HepG2 (cell line): Measurements from ENCODE around the gene STX4. TPM values are rescaled to one million over a fixed set of nuclear protein-coding genes. Genes with fewer than 3 reads are reported as not detected.
A peak's percentile ranks its signal among the peaks of the same experiment; 100 is the strongest.

Experiments used
- AGO1 ChIP-seq: fragments of 200-400 bp; formaldehyde crosslinking; IDR thresholded peaks from 2 replicates; pipeline ENCODE4 v1.6.1; 2017; ENCODE audit warnings: mild to moderate bottlenecking, low read depth, low read length, moderate library complexity; ENCODE audit not compliant: poor library complexity, severe bottlenecking
- CC2D1A ChIP-seq: sonication (generic); formaldehyde crosslinking; IDR thresholded peaks from 2 replicates; pipeline ENCODE4 v1.8.1; 2023; ENCODE audit warnings: mild to moderate bottlenecking, missing genetic modification reagents
- DR1 ChIP-seq: sonication (generic); formaldehyde crosslinking; IDR thresholded peaks from 2 replicates; pipeline ENCODE4 v1.8.0; 2021; ENCODE audit warnings: mild to moderate bottlenecking, missing genetic modification reagents, inconsistent platforms
- DRAP1 ChIP-seq: IDR thresholded peaks from 2 replicates; pipeline ENCODE4 v1.6.1; 2016; ENCODE audit warnings: missing genetic modification reagents, missing compliant biosample characterization
- ELF4 ChIP-seq: sonication (generic); formaldehyde crosslinking; IDR thresholded peaks from 2 replicates; pipeline ENCODE4 v1.5.0; 2020; ENCODE audit warnings: missing genetic modification reagents, mild to moderate bottlenecking, moderate library complexity, borderline replicate concordance
- GFI1 ChIP-seq: sonication (generic); formaldehyde crosslinking; IDR thresholded peaks from 2 replicates; pipeline ENCODE4 v1.5.0; 2020; ENCODE audit warnings: missing genetic modification reagents, mild to moderate bottlenecking, borderline replicate concordance
- KDM4B ChIP-seq: sonication (generic); formaldehyde crosslinking; IDR thresholded peaks from 2 replicates; pipeline ENCODE4 v1.4.0; 2020; ENCODE audit warnings: missing genetic modification reagents
- NCOA1 ChIP-seq: sonication (generic); formaldehyde crosslinking; IDR thresholded peaks from 2 replicates; pipeline ENCODE4 v1.9.0; 2021; ENCODE audit warnings: missing genetic modification reagents
- NFIC ChIP-seq: IDR thresholded peaks from 2 replicates; pipeline ENCODE4 v1.6.1; 2012; ENCODE audit warnings: mild to moderate bottlenecking, low read length, inconsistent platforms
- NR2C2 ChIP-seq: sonication (generic); formaldehyde crosslinking; IDR thresholded peaks from 2 replicates; pipeline ENCODE4 v1.4.0; 2020; ENCODE audit warnings: missing genetic modification reagents, mild to moderate bottlenecking, moderate library complexity, borderline replicate concordance
- SP2 ChIP-seq: sonication (generic); formaldehyde crosslinking; IDR thresholded peaks from 2 replicates; pipeline ENCODE4 v1.5.1; 2020; ENCODE audit warnings: mild to moderate bottlenecking, missing genetic modification reagents
- SPEN ChIP-seq: sonication (generic); formaldehyde crosslinking; IDR thresholded peaks from 2 replicates; pipeline ENCODE4 v1.5.1; 2020; ENCODE audit warnings: low read depth, mild to moderate bottlenecking, missing genetic modification reagents
- TSC22D2 ChIP-seq: sonication (generic); formaldehyde crosslinking; IDR thresholded peaks from 2 replicates; pipeline ENCODE4 v1.5.1; 2020; ENCODE audit warnings: missing genetic modification reagents, mild to moderate bottlenecking, borderline replicate concordance
- U2AF1 ChIP-seq: fragments of 200-400 bp; formaldehyde crosslinking; optimal IDR thresholded peaks from 2 replicates; pipeline ENCODE3; 2017; ENCODE audit warnings: mild to moderate bottlenecking, low read depth, low read length
- U2AF2 ChIP-seq: fragments of 200-400 bp; formaldehyde crosslinking; IDR thresholded peaks from 2 replicates; pipeline ENCODE4 v1.6.1; 2017; ENCODE audit warnings: low read depth, mild to moderate bottlenecking, low read length
- ZBTB46 ChIP-seq: sonication (generic); formaldehyde crosslinking; IDR thresholded peaks from 2 replicates; pipeline ENCODE4 v1.4.0; 2020; ENCODE audit warnings: mild to moderate bottlenecking, missing genetic modification reagents, borderline replicate concordance
- ZGPAT ChIP-seq: IDR thresholded peaks from 2 replicates; pipeline ENCODE4 v1.6.1; 2016; ENCODE audit warnings: mild to moderate bottlenecking
- ZNF709 ChIP-seq: sonication (generic); formaldehyde crosslinking; IDR thresholded peaks from 2 replicates; pipeline ENCODE4 v1.5.0; 2020; ENCODE audit warnings: mild to moderate bottlenecking, missing genetic modification reagents
- polyA plus RNA-seq, 8 experiments: library from polyadenylated mRNA; depleted of rRNA in 3 of 8; stranded (reverse) in 7 of 8; unstranded in 1 of 8; fragments of >200 nt; fragmentation: Illumina TruSeq in 4 of 8; extraction: Trizol in 4 of 8; gene quantifications; 2 replicates each; pipeline versions ENCODE4 v1.2.1 to v1.2.3, GENCODE V29; 2011 to 2016; ENCODE audit warnings: low read depth in 4 of 8, missing spikeins in 1 of 8, mixed read lengths in 1 of 8; ENCODE audit not compliant: insufficient read depth in 1 of 8
- total RNA-seq, 5 experiments: library from RNA; depleted of rRNA; stranded (reverse); fragments of >200 nt; fragmentation: Illumina TruSeq; extraction: Trizol; gene quantifications; 2 replicates each; pipeline ENCODE4 v1.2.3, GENCODE V29; 2016; ENCODE audit warnings: low read depth in 1 of 5
- TF ChIP-seq, protein P1 (sequence below): sonication (generic); formaldehyde crosslinking; IDR thresholded peaks from 2 replicates; pipeline ENCODE4 v1.5.0; 2020; ENCODE audit warnings: missing genetic modification reagents, mild to moderate bottlenecking, borderline replicate concordance

STX4 gene
- total and polyA plus RNA-seq, 2 of the 13 experiments (the other 11 are each of a cell fraction or from before 2014, with no cell fraction given): 29.2 to 34.6 TPM

DNA sequence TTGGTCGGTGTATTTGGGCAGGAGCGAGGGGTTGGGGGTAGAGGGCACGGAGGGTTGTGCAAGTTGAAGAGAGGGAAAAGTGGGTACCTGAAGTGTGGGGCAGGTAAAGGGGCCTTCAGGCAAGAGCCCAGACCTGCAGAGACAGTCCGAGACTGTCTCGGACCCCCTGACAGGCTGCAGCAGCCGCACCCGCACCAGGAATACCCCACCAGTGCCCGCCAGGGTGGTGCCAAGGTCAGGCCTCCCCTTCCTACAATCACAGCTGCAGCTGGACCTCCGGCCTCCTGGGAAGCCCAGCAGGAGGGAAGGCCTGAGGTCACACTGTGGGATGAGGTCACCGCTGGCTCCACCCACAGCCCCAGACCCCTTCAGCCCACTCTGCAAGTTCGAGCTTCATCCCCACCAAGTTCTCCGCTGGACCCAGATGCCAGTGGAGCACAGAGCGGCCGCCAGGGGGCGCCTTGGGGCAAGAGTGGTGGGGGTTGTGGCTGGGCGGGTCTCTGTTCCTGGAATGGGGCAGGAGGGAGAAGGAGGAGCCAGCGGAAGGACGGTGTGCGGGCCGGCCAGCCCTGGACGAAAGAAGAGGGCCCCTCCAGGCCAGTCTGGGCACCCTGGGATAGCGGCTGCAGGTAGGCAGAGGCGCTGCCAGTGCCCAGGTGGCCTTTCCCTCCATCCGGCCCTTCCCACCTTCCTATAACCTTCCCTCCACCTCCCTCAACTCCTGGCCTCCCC, 48.5 kb upstream of the STX4 start, which contains the start of gene HSD3B7 (continued):
- TF ChIP-seq, protein P1, sequence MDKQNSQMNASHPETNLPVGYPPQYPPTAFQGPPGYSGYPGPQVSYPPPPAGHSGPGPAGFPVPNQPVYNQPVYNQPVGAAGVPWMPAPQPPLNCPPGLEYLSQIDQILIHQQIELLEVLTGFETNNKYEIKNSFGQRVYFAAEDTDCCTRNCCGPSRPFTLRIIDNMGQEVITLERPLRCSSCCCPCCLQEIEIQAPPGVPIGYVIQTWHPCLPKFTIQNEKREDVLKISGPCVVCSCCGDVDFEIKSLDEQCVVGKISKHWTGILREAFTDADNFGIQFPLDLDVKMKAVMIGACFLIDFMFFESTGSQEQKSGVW (CRISPR knock-in tag): no peak
- 0 out of 2 replicates have a peak, but pooled peaks have one; percentile 21 for TF ChIP-seq TSC22D2 (CRISPR knock-in tag)
- TF ChIP-seq KDM4B (CRISPR knock-in tag): peak; percentile 67; the same call in 1 of the 2 replicates
- no peak for TF ChIP-seq U2AF2
- no peak; the same call in 1 of the 2 replicates for TF ChIP-seq DRAP1
- 0 out of 2 replicates have a peak, but pooled peaks have one; percentile 60 for TF ChIP-seq ZNF709 (CRISPR knock-in tag)
- peak; percentile 41 for TF ChIP-seq U2AF1
- peak; percentile 22; the same call in 1 of the 2 replicates for TF ChIP-seq DR1 (CRISPR knock-in tag)
- TF ChIP-seq ELF4: peak; percentile 61; the same call in 1 of the 2 replicates
- TF ChIP-seq ZBTB46 (CRISPR knock-in tag): no peak
- TF ChIP-seq SP2 (CRISPR knock-in tag): no peak
- TF ChIP-seq CC2D1A (CRISPR knock-in tag): 0 out of 2 replicates have a peak, but pooled peaks have one; percentile 63
- TF ChIP-seq NCOA1 (CRISPR knock-in tag): no peak
- no peak; the same call in 1 of the 2 replicates for TF ChIP-seq SPEN (CRISPR knock-in tag)
- no peak for TF ChIP-seq ZGPAT (CRISPR knock-in tag)
- no peak for TF ChIP-seq NFIC
- 0 out of 2 replicates have a peak, but pooled peaks have one; percentile 18 for TF ChIP-seq GFI1
- no peak for TF ChIP-seq NR2C2 (CRISPR knock-in tag)
- TF ChIP-seq AGO1: peak; percentile 87
